Spleen (tissue), 11 donors: Measurements from ENCODE around the gene TTLL3. TPM values are rescaled to one million over a fixed set of nuclear protein-coding genes. Genes with fewer than 3 reads are reported as not detected.

Experiments used
- DNase-seq: peaks from one replicate; pipeline ENCODE4 v3.0.0-alpha.2; 2020
- H3K27ac ChIP-seq, 8 donors: fragments of 200-600 bp; sonication (generic) in 7 of 8; 1 replicate in 4 of 8; 2 replicates in 4 of 8; pipeline versions ENCODE4 v1.5.0 to v1.8.0; 2016 to 2021; ENCODE audit warnings: inconsistent platforms in 4 of 8, mild to moderate bottlenecking in 4 of 8, moderate library complexity in 1 of 8
- H3K27me3 ChIP-seq, 7 donors: fragments of 200-600 bp; sonication (generic) in 6 of 7; replicated peaks in 1 of 7; 1 replicate in 4 of 7; 2 replicates in 3 of 7; pipeline versions ENCODE4 v1.5.0 to v1.8.0; 2016 to 2021; ENCODE audit warnings: inconsistent platforms in 3 of 7, mild to moderate bottlenecking in 1 of 7
- H3K36me3 ChIP-seq, 6 donors: fragments of 200-600 bp; sonication (generic) in 5 of 6; 1 replicate in 4 of 6; 2 replicates in 2 of 6; pipeline versions ENCODE4 v1.5.0 to v1.8.0; 2016 to 2021; ENCODE audit warnings: inconsistent platforms in 2 of 6
- H3K4me1 ChIP-seq, 6 donors: fragments of 200-600 bp; sonication (generic) in 5 of 6; 1 replicate in 3 of 6; 2 replicates in 3 of 6; pipeline versions ENCODE4 v1.5.0 to v1.8.0; 2016 to 2021; ENCODE audit warnings: inconsistent platforms in 3 of 6
- H3K4me3 ChIP-seq, 8 donors: fragments of 200-600 bp; sonication (generic) in 7 of 8; 1 replicate in 4 of 8; 2 replicates in 4 of 8; pipeline versions ENCODE4 v1.5.0 to v1.8.0; 2016 to 2021; ENCODE audit warnings: inconsistent platforms in 4 of 8, mild to moderate bottlenecking in 4 of 8, moderate library complexity in 2 of 8
- H3K9me3 ChIP-seq, 8 donors: fragments of 200-600 bp; sonication (generic) in 7 of 8; 1 replicate in 4 of 8; 2 replicates in 4 of 8; pipeline versions ENCODE4 v1.5.0 to v1.8.0; 2016 to 2021; ENCODE audit warnings: inconsistent platforms in 4 of 8
- POLR2A ChIP-seq, 3 donors: fragments of 450-650 bp; IDR thresholded peaks; one replicate each; pipeline ENCODE4 v1.5.1; 2017; ENCODE audit warnings: antibody characterized with exemption in 3 of 3, mild to moderate bottlenecking in 1 of 3
- POLR2AphosphoS5 ChIP-seq, 3 donors: sonication (generic); formaldehyde crosslinking; IDR thresholded peaks; one replicate each; pipeline ENCODE4 v1.5.1; 2017; ENCODE audit warnings: antibody characterized with exemption in 3 of 3
- WGBS, 5 donors: extraction: QIAGEN DNeasy Blood & Tissue Kit in 3 of 5; methylation state at CpG; one replicate each; pipeline versions ENCODE4 v1.1.5 to v1.1.7; 2013 to 2018; 5-methylcytosine and 5-hydroxymethylcytosine counted together
- intact Hi-C: fragments of 100-400 bp; cut with DNase I; formaldehyde crosslinking; loops from one replicate; pipeline ENCODE4 v1.15.0; 2023; ENCODE audit warnings: low total_unique reads
- polyA plus RNA-seq, 3 donors: library from polyadenylated mRNA; stranded (reverse); fragments of 200-250 nt; gene quantifications; one replicate each; pipeline ENCODE4 v1.2.1, GENCODE V29; 2013
- total RNA-seq, 7 donors: library from RNA; depleted of rRNA in 3 of 7; stranded (reverse); fragments of >200 nt in 3 of 7; fragmentation: NEBNext Ultra II Directional in 4 of 7; extraction: Animal tissue kit (Norgen Biotek cat#: 25700) in 4 of 7; gene quantifications; one replicate each; pipeline versions ENCODE4 v1.1.0 to v1.2.1, GENCODE V29; 2016 to 2021
- TF ChIP-seq, protein P1 (sequence below), 11 experiments: fragments of 200-600 bp in 7 of 11; fragments of 450-650 bp in 4 of 11; sonication (generic) in 4 of 11; IDR thresholded peaks in 8 of 11; conservative IDR thresholded peaks in 3 of 11; 1 replicate in 7 of 11; 2 replicates in 4 of 11; pipeline versions ENCODE4 v1.4.0 to v1.8.0; 2016 to 2021; ENCODE audit warnings: antibody characterized with exemption in 11 of 11, inconsistent platforms in 4 of 11, mild to moderate bottlenecking in 1 of 11
- donor health status: healthy with polysubstance abuse.
- donor health status: DM: no; HTN: no; CAD: no; lungs with moderate emphysema.
- donor health status: DM: no; HTN: no; CAD: no.
- donor health status: Bipolar disorder and iron deficiency.
- donor health status: healthy.
- donor health status: DM: no; HTN: no; CAD: no.
- donor health status: DM: yes; HTN: yes; CAD: no.

TTLL3 gene
- total and polyA plus RNA-seq, 10 donors: 24.8 to 143 (median 74.0) TPM

DNA sequence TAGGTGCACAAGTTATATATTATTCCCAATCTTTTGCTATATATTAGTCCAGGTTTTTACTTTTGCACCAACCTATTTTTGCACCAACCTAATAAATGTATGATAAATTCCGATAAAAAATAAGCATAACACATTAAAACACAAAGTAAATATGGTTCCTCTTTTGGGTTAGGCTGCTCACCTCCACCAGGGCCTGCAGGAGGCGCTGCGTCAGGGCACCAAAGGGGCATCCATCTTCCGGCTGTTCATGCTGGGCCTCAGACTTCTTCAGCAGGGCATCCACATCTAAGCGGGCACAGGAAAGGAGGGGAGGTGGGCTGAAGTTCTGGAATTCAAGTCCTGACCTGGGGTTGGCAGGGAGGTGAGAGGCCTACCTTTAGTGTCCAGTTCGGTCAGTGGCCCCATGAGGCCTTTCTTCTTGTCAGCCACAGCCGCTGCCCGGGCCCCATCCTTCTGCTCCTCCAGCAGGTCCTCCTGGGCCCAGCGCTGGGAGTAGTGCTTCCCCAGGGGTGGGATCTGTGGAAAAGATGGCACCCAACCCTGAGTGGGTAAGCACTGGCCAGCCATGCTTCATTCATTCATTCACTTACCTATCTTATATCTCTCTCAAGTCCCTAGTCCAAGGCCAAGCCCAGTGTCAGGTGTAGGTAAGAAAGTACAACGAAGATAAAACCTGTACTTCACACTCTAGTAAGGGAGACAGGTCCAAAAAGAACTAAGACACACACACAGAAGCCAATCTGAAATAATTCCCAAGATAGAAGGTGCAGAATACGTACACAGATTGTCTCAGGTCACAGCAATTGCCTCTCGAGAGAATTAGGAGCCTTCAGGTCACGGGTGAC lies 23.0 kb upstream of the TTLL3 start:
- Histone ChIP-seq H3K4me3 (no peak overlapping the region), H3K27ac (peak overlapping the region in 1 of 8 donors; percentile 1), H3K27me3 (no peaks in the 10 kb centered on the region), H3K36me3 (peaks cover 0 to 91% (median 77%) of the 10 kb centered on the region in 6 donors), H3K4me1 (peaks cover 12 to 43% (median 29%) of the 10 kb centered on the region in 6 donors), H3K9me3 (no peaks in the 10 kb centered on the region)
- intact Hi-C loops: no loop called here
- TF ChIP-seq POLR2AphosphoS5 (IDR thresholded peaks at IDR 0.05) (peak in 2 of 3 donors; percentile 5 to 12), POLR2A (IDR thresholded peaks at IDR 0.05) (no peak)
- TF ChIP-seq, protein P1, sequence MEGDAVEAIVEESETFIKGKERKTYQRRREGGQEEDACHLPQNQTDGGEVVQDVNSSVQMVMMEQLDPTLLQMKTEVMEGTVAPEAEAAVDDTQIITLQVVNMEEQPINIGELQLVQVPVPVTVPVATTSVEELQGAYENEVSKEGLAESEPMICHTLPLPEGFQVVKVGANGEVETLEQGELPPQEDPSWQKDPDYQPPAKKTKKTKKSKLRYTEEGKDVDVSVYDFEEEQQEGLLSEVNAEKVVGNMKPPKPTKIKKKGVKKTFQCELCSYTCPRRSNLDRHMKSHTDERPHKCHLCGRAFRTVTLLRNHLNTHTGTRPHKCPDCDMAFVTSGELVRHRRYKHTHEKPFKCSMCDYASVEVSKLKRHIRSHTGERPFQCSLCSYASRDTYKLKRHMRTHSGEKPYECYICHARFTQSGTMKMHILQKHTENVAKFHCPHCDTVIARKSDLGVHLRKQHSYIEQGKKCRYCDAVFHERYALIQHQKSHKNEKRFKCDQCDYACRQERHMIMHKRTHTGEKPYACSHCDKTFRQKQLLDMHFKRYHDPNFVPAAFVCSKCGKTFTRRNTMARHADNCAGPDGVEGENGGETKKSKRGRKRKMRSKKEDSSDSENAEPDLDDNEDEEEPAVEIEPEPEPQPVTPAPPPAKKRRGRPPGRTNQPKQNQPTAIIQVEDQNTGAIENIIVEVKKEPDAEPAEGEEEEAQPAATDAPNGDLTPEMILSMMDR (IDR thresholded peaks at IDR 0.05 in 8 of 11, conservative IDR thresholded peaks at IDR 0.05 in 3 of 11): peak in 2 of 11 experiments; percentile 30 to 46
- WGBS, 5 donors: 87 to 93% (median 90%) methylated on average over 13 of the region's 13 CpGs
- DNase-seq: no peak

DNA sequence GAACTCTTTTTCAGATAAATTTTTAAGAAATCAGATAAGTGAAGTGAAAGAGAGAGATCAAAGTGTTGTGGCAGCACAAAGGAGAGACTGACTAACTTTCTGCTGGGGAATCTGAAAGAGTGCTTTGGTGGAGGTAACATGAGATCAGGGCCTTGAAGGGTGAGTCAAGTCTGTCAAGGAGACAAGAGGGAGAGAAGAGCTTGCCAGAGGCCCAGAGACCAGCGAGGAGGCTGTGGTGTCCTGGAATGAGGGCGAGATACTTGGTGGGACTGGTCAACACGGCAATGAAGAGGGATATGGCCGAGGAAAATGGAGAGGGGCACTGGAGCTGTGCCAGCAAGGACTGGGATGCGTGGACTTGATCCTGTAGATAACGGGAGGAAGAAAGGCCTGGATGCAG lies 22.3 kb upstream of the TTLL3 start:
- intact Hi-C loops: no loop called here
- Histone ChIP-seq H3K9me3 (no peaks in the 10 kb centered on the region), H3K4me3 (no peak overlapping the region), H3K27ac (peak overlapping the region in 1 of 8 donors; percentile 1), H3K36me3 (peaks cover 0 to 85% (median 71%) of the 10 kb centered on the region in 6 donors), H3K4me1 (peaks cover 7 to 39% (median 24%) of the 10 kb centered on the region in 6 donors), H3K27me3 (no peaks in the 10 kb centered on the region)
- 81 to 91% (median 87%) methylated on average over 6 of the region's 6 CpGs for WGBS, 5 donors
- no peak for DNase-seq
- TF ChIP-seq POLR2AphosphoS5 (IDR thresholded peaks at IDR 0.05) (no peak), POLR2A (IDR thresholded peaks at IDR 0.05) (no peak)
- TF ChIP-seq, protein P1 (IDR thresholded peaks at IDR 0.05 in 8 of 11, conservative IDR thresholded peaks at IDR 0.05 in 3 of 11): no peak

DNA sequence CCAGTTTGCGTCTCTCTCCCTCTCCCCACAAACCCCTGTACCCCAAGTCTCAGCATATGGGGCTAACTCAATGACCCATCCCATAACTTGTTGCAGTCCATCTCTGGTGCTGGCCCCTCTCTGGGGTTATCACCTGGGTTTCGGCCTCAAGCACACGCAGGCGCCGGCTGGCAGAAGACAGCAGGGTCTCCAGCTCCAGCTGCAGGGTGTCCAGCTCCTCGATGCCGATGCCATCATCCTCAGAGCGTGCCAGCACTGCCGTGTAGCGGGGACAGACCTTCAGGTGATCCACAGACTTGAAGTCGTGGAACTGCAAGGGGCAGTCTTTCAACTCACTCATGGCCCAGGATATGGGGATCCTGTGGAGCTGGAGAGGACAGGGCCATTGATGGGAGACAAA lies 18.9 kb upstream of the TTLL3 start:
- H3K4me1 ChIP-seq: peaks cover 30 to 62% (median 49%) of the 10 kb centered on the region in 6 donors
- no peaks in the 10 kb centered on the region for H3K9me3 ChIP-seq
- TF ChIP-seq POLR2A (IDR thresholded peaks at IDR 0.05) (no peak), POLR2AphosphoS5 (IDR thresholded peaks at IDR 0.05) (no peak)
- TF ChIP-seq, protein P1 (IDR thresholded peaks at IDR 0.05 in 8 of 11, conservative IDR thresholded peaks at IDR 0.05 in 3 of 11): no peak
- H3K36me3 ChIP-seq: peaks cover 0 to 72% (median 44%) of the 10 kb centered on the region in 6 donors
- H3K27ac ChIP-seq: peak overlapping the region in 7 of 8 donors; percentile 96 to 99 (median 98)
- H3K4me3 ChIP-seq: peak overlapping the region in 3 of 8 donors; percentile 68 to 95 (median 86)
- no peaks in the 10 kb centered on the region for H3K27me3 ChIP-seq
- no peak for DNase-seq
- WGBS, 5 donors: 92 to 96% (median 94%) methylated on average over 5 to 11 of the region's 11 CpGs
- intact Hi-C loops: no loop called here

DNA sequence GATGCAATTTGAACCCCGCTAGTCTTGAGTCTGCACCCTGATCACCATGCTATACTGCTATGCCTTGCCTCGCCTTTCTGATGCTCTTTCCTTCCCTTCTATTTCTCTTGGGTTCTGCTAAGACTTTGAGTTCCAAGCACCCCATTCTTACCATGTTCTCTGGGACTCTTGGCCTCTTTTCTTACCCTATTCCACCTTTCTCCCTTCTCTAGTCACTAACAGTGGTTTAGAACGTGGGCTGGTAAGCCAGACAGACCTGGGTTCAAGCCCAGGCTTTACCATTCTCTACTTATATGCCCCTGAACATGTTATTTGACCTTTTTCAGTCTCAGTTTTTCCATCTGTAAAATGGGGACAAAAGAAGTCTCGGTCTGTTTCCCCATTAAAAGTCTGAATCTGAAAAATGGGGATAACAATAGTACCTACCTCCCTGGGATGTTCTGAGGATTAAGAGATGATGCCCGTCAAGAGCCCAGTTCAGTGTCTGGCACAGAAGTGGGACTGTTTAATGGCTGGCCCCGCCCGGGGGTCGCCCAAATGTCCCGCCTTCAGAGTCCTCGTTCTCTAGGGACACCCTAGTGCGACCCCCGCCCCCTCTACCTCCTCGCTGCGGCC lies 18.2 kb upstream of the TTLL3 start:
- H3K36me3 ChIP-seq: peaks cover 0 to 72% (median 38%) of the 10 kb centered on the region in 6 donors

More for the DNA sequence above, 18.2 kb upstream of the TTLL3 start:
- 13 to 35% (median 15%) methylated on average over 5 to 14 of the region's 14 CpGs for WGBS, 5 donors
- H3K27ac ChIP-seq: peak overlapping the region; percentile 96 to 99 (median 98)
- no peaks in the 10 kb centered on the region for H3K9me3 ChIP-seq
- no peaks in the 10 kb centered on the region for H3K27me3 ChIP-seq
- intact Hi-C loops: no loop called here
- H3K4me1 ChIP-seq: peaks cover 34 to 67% (median 56%) of the 10 kb centered on the region in 6 donors
- no peak for DNase-seq
- TF ChIP-seq, protein P1 (IDR thresholded peaks at IDR 0.05 in 8 of 11, conservative IDR thresholded peaks at IDR 0.05 in 3 of 11): no peak
- peak in 1 of 3 donors; percentile 58 for TF ChIP-seq POLR2A (IDR thresholded peaks at IDR 0.05)
- H3K4me3 ChIP-seq: peak overlapping the region; percentile 68 to 98 (median 88)
